NCI-H446 treated with DMSO at 0.1 percent for 48 hours (cell line): ENCODE measurements around the gene VGLL4.
"Not testable (repeated sequence)": the region's sequence is repeated elsewhere in the genome, so short reads cannot be mapped to it uniquely, and the experiment has no call there.

Experiments
- DNase-seq: peaks from one replicate; lab custom pipeline; 2025; lab: John Stamatoyannopoulos, UW

VGLL4 gene

GRCh38 chr3:11606090-11606784 lies 37.5 kb downstream of the VGLL4 start:
- DNase-seq: no peak

GRCh38 chr3:11605398-11605797 lies 38.3 kb downstream of the VGLL4 start:
- DNase-seq: no peak

GRCh38 chr3:11604139-11604892 lies 39.4 kb downstream of the VGLL4 start:
- no peak for DNase-seq

GRCh38 chr3:11603628-11604027 lies 40.1 kb downstream of the VGLL4 start:
- DNase-seq: no peak

GRCh38 chr3:11602886-11603527 lies 40.7 kb downstream of the VGLL4 start:
- no peak for DNase-seq

DNA sequence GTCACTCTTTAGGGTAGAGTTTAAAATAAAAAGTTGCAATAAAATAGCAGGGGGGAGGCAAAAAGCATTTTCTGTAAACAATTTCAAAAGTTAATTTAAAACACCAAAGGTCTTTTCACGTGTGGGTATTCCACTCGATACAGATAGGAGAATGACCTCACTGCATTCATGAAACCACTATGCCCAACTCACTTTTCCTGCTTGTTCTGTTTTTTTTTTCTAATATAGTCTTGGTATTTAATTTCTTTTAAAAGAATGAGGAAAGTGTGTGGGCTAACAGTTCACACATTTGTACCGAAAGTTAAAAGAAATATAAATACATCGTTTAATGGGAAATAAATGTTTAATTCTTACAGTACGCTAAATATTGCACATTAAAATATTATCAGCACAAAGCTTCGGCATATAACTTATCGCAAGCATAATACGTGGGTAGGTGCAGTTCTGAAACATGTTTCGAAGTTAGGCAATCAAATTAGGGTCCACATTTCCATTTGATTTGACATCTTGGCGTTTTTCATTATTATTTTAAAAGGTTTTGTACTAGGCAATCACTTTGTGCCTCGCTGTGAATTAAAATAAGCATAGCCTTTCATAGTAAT lies 41.4 kb downstream of the VGLL4 start:
- DNase-seq: no peak

GRCh38 chr3:11601446-11602238 lies 42.1 kb downstream of the VGLL4 start:
- no peak for DNase-seq

GRCh38 chr3:11600501-11601282 lies 43.0 kb downstream of the VGLL4 start:
- no peak for DNase-seq

GRCh38 chr3:11596387-11596786 lies 47.3 kb downstream of the VGLL4 start:
- no peak for DNase-seq

- DNase-seq: not testable (repeated sequence)
Measured at GRCh38 chr3:11595024-11595423, 48.7 kb downstream of the VGLL4 start.

- no peak for DNase-seq
Measured at GRCh38 chr3:11593318-11594034, 50.2 kb downstream of the VGLL4 start.

GRCh38 chr3:11592445-11593298 lies 51.0 kb downstream of the VGLL4 start:
- no peak for DNase-seq

GRCh38 chr3:11591391-11592282 lies 52.1 kb downstream of the VGLL4 start:
- DNase-seq: no peak

- DNase-seq: no peak
Measured at GRCh38 chr3:11591002-11591355, 52.7 kb downstream of the VGLL4 start.

- DNase-seq: no peak
Measured at GRCh38 chr3:11589706-11590105, 54.0 kb downstream of the VGLL4 start.

DNA sequence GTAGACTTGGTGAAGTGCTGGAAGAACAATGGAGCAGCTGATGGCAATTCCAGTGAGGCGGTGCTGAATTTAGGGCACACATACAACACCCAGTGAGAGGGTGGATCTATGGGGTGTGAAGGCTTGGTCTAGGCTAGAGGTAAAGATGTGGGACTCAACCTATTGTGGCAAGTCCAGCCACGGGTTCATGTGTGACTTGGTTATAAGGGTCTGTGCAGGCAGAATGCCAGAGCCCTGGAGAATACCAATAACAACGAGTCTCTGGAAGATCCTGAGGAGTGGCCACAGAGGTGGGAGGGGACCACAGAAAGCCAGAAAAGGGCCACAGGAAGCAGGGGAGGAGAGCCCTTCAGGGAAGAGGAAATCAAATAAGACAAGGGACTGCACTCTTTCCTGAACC lies 55.0 kb downstream of the VGLL4 start:
- DNase-seq: no peak

GRCh38 chr3:11588338-11588737 lies 55.4 kb downstream of the VGLL4 start:
- no peak for DNase-seq

DNA sequence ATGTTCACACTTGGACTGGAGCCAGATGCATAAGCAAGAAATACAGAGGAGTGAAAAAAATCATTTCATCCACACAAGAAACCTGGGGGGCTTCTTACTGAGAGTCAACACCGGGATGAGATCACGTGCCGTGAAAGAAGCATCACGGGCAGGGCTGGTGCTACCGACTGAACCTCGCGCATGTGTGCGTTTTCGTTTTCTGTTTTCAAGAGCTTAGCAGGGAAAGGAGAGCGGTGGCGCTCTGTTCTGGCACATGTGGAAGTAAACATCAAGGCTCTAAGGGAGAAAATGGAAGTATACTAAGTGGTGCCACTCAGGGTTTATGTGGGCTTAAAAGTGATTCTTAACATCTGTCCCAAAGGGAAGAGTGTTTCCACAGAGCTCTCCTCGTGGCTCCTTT lies 55.9 kb downstream of the VGLL4 start:
- no peak for DNase-seq

- DNase-seq: no peak
Measured at GRCh38 chr3:11584570-11584969, 59.1 kb downstream of the VGLL4 start.
